SU-DHL-6 (cell line): ENCODE data around the gene ATP13A2.
"Not testable (repeated sequence)": the region's sequence is repeated elsewhere in the genome, so short reads cannot be mapped to it uniquely, and the experiment has no call there.

Source experiments
- EZH2phosphoT487 ChIP-seq: fragments of 200-600 bp; sonication (generic), shearing (Covaris generic); conservative IDR thresholded peaks from 2 replicates; pipeline ENCODE4 v1.6.1; 2018; ENCODE audit warnings: mild to moderate bottlenecking, antibody characterized with exemption, low read length, moderate library complexity, mixed read lengths
- TF ChIP-seq, protein P1 (sequence below): fragments of 200-600 bp; sonication (generic); IDR thresholded peaks from one replicate; pipeline ENCODE4 v1.5.1; 2017; ENCODE audit warnings: antibody characterized with exemption, mild to moderate bottlenecking, low read length, moderate library complexity; ENCODE audit not compliant: insufficient read depth, poor library complexity, severe bottlenecking

GRCh38 chr1:16939386-16940180 is 72.1 kb downstream of the ATP13A2 start:
- TF ChIP-seq, protein P1, sequence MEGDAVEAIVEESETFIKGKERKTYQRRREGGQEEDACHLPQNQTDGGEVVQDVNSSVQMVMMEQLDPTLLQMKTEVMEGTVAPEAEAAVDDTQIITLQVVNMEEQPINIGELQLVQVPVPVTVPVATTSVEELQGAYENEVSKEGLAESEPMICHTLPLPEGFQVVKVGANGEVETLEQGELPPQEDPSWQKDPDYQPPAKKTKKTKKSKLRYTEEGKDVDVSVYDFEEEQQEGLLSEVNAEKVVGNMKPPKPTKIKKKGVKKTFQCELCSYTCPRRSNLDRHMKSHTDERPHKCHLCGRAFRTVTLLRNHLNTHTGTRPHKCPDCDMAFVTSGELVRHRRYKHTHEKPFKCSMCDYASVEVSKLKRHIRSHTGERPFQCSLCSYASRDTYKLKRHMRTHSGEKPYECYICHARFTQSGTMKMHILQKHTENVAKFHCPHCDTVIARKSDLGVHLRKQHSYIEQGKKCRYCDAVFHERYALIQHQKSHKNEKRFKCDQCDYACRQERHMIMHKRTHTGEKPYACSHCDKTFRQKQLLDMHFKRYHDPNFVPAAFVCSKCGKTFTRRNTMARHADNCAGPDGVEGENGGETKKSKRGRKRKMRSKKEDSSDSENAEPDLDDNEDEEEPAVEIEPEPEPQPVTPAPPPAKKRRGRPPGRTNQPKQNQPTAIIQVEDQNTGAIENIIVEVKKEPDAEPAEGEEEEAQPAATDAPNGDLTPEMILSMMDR: not testable (repeated sequence)
- TF ChIP-seq EZH2phosphoT487: not testable (repeated sequence)
